OCI-LY1 (cell line): Measurements from ENCODE around the gene SCAMP5.

Experiments
- H2AFZ ChIP-seq: fragments of 200-600 bp; sonication (generic), shearing (Covaris generic); 2 replicates; pipeline ENCODE4 v1.6.0; 2014; ENCODE audit warnings: antibody characterized with exemption, mild to moderate bottlenecking, low read length
- H3F3A ChIP-seq: fragments of 200-600 bp; sonication (generic), shearing (Covaris generic); 2 replicates; pipeline ENCODE4 v1.6.0; 2014; ENCODE audit warnings: mild to moderate bottlenecking, antibody characterized with exemption, low read length, moderate library complexity; ENCODE audit not compliant: insufficient read depth
- H3K27ac ChIP-seq: fragments of 200-600 bp; sonication (generic); 2 replicates; pipeline ENCODE4 v1.5.1; 2014; ENCODE audit warnings: low read length, mixed run types, mild to moderate bottlenecking, low read depth; ENCODE audit not compliant: poor library complexity, severe bottlenecking
- H3K27me3 ChIP-seq: fragments of 200-600 bp; sonication (generic); 2 replicates; pipeline ENCODE4 v1.6.0; 2014; ENCODE audit warnings: antibody characterized with exemption, mild to moderate bottlenecking, low read length, moderate library complexity; ENCODE audit not compliant: insufficient read depth
- H3K36me3 ChIP-seq: fragments of 200-600 bp; sonication (generic); 2 replicates; pipeline ENCODE4 v1.6.1; 2014; ENCODE audit warnings: mild to moderate bottlenecking, antibody characterized with exemption, low read length, moderate library complexity, mixed read lengths; ENCODE audit not compliant: insufficient read depth
- H3K4me1 ChIP-seq: fragments of 200-600 bp; sonication (generic); 2 replicates; pipeline ENCODE4 v1.5.1; 2014; ENCODE audit warnings: mild to moderate bottlenecking, low read length, moderate library complexity; ENCODE audit not compliant: insufficient read depth, severe bottlenecking
- H3K4me2 ChIP-seq: fragments of 200-600 bp; sonication (generic), shearing (Covaris generic); 2 replicates; pipeline ENCODE4 v1.6.1; 2014; ENCODE audit warnings: low read length
- H3K4me3 ChIP-seq: fragments of 200-600 bp; sonication (generic); 2 replicates; pipeline ENCODE4 v1.5.1; 2014; ENCODE audit warnings: low read length, low read depth, mild to moderate bottlenecking, mixed read lengths; ENCODE audit not compliant: poor library complexity, severe bottlenecking
- H3K79me2 ChIP-seq: fragments of 200-600 bp; shearing (Covaris generic); 2 replicates; pipeline ENCODE4 v1.6.1; 2016; ENCODE audit warnings: mixed run types, low read length, mixed read lengths; ENCODE audit not compliant: insufficient read depth
- H3K9ac ChIP-seq: fragments of 200-600 bp; sonication (generic), shearing (Covaris generic); 2 replicates; pipeline ENCODE4 v1.6.1; 2014; ENCODE audit warnings: mild to moderate bottlenecking, low read length, mixed read lengths
- H3K9me2 ChIP-seq: fragments of 200-600 bp; sonication (generic), shearing (Covaris generic); 2 replicates; pipeline ENCODE4 v1.6.1; 2014; ENCODE audit warnings: low read depth, mild to moderate bottlenecking, low read length, mixed read lengths
- H3K9me3 ChIP-seq: fragments of 200-600 bp; shearing (Covaris generic); 2 replicates; pipeline ENCODE4 v1.6.1; 2014; ENCODE audit warnings: low read length, mixed read lengths
- H4K20me1 ChIP-seq: fragments of 200-600 bp; sonication (generic), shearing (Covaris generic); 2 replicates; pipeline ENCODE4 v1.6.0; 2016; ENCODE audit warnings: mild to moderate bottlenecking, low read length; ENCODE audit not compliant: insufficient read depth
- CTCF ChIP-seq: fragments of 200-600 bp; sonication (generic), shearing (Covaris generic); IDR thresholded peaks from 2 replicates; pipeline ENCODE4 v1.5.1; 2017; ENCODE audit warnings: mild to moderate bottlenecking, antibody characterized with exemption, low read length, moderate library complexity, mixed read lengths
- EZH2 ChIP-seq: fragments of 200-600 bp; sonication (generic), shearing (Covaris generic); IDR thresholded peaks from 2 replicates; pipeline ENCODE4 v1.8.0; 2017; ENCODE audit warnings: borderline replicate concordance, mixed run types, mild to moderate bottlenecking, antibody characterized with exemption, low read length, moderate library complexity, mixed read lengths

The SCAMP5 gene

DNA sequence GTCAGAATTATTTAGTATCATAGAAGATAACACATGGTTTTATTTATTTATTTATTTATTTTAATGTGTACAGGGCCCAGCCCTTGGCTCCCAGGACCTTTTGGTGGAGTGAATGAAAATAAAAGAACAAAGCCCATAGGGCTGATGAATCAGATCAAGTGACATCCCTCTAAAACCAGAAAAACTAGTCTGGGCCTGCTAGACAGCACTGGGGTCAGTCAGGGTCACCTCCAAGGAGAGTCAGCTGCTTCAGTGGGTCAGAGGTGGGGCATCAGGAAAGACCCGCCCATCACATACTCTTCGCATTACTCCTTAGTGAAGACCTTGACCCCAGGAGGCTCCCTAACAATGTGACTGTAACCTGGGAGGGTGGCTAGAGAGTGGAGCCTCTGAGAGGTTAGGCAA lies 40.9 kb downstream of the SCAMP5 start:
- Histone ChIP-seq H3K36me3 (peaks cover 36% of the 10 kb centered on the region), H3F3A (no peaks in the 10 kb centered on the region), H3K4me3 (no peak overlapping the region), H3K79me2 (no peaks in the 10 kb centered on the region), H3K9me3 (no peaks in the 10 kb centered on the region), H4K20me1 (no peaks in the 10 kb centered on the region), H2AFZ (no peak overlapping the region), H3K27me3 (no peaks in the 10 kb centered on the region), H3K9ac (no peak overlapping the region), H3K4me1 (no peaks in the 10 kb centered on the region), H3K4me2 (no peak overlapping the region), H3K27ac (no peak overlapping the region), H3K9me2 (no peaks in the 10 kb centered on the region)
- TF ChIP-seq EZH2: no peak
- TF ChIP-seq CTCF: no peak

DNA sequence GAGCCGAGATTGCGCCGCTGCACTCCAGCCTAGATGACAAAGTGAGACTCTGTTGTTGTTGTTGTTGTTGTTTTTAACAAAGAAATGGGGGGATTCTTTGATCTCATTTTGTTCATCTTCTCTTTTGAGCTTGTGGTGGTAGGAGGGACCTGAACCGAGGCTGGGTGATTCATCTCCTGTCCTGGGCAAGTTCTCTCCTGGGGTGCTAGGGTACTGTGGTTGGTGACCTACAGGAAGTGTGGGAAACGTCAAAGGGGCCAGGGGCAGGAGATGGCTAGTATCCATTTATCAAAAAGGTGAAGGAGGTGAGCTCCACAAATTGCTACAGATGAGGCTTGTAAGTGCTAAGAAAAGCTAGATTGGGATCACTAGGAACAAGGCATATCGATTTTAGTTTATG lies 42.3 kb downstream of the SCAMP5 start:
- Histone ChIP-seq H3K9me3 (no peaks in the 10 kb centered on the region), H3K9me2 (no peaks in the 10 kb centered on the region), H3K27ac (no peak overlapping the region), H3K4me1 (peaks cover 8% of the 10 kb centered on the region), H3K9ac (no peak overlapping the region), H3K4me3 (no peak overlapping the region), H3K4me2 (no peak overlapping the region), H3K36me3 (peaks cover 36% of the 10 kb centered on the region), H3K27me3 (no peaks in the 10 kb centered on the region), H3K79me2 (no peaks in the 10 kb centered on the region), H3F3A (no peaks in the 10 kb centered on the region), H4K20me1 (no peaks in the 10 kb centered on the region), H2AFZ (no peak overlapping the region)
- TF ChIP-seq CTCF: no peak
- no peak for TF ChIP-seq EZH2

DNA sequence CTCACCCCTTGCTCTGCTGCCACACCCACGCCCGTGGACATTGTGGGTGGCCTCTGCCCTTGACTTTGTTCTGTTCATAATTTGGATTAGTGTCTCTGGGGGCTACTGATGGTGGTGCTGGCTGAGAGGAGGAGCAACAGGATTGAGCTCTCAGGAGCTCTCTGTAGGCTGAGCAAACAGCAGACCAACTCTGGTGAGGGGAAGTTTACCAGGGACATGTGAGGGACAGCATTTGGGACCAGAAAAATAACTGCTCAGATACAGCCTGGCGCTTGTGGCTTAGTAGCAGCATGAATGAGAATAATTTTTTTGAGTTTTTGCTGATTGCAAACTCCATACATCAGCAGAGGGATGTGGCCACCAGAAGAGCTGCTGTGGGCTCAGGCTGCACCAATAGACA lies 42.9 kb downstream of the SCAMP5 start:
- H3K9ac ChIP-seq: no peak overlapping the region
- H3K4me3 ChIP-seq: no peak overlapping the region
- H3K4me1 ChIP-seq: peaks cover 14% of the 10 kb centered on the region
- no peaks in the 10 kb centered on the region for H3K9me3 ChIP-seq
- H3K27ac ChIP-seq: no peak overlapping the region
- H3K27me3 ChIP-seq: no peaks in the 10 kb centered on the region
- no peaks in the 10 kb centered on the region for H3K9me2 ChIP-seq
- H3K36me3 ChIP-seq: peaks cover 36% of the 10 kb centered on the region
- no peaks in the 10 kb centered on the region for H3K79me2 ChIP-seq
- H2AFZ ChIP-seq: no peak overlapping the region
- TF ChIP-seq CTCF: no peak
- no peak for TF ChIP-seq EZH2
- no peaks in the 10 kb centered on the region for H4K20me1 ChIP-seq
- no peak overlapping the region for H3K4me2 ChIP-seq
- H3F3A ChIP-seq: no peaks in the 10 kb centered on the region
